Ovary (tissue), 3 donors: ENCODE data around the gene NRIP1.

ENCODE experiments used
- CTCF ChIP-seq, 3 donors: fragments of 450-650 bp in 2 of 3; fragments of 200-600 bp in 1 of 3; IDR thresholded peaks; one replicate each; pipeline versions ENCODE4 v1.5.1 to v1.8.0; 2016 to 2022; ENCODE audit warnings: antibody characterized with exemption in 3 of 3, mild to moderate bottlenecking in 1 of 3
- POLR2A ChIP-seq: fragments of 450-650 bp; IDR thresholded peaks from one replicate; pipeline ENCODE4 v1.6.1; 2017; ENCODE audit warnings: antibody characterized with exemption, mild to moderate bottlenecking, moderate library complexity
- donor health status: DM: no; HTN: no; CAD: no.

GRCh38 chr21:15020797-15021196 lies 44.0 kb downstream of the NRIP1 start:
- TF ChIP-seq POLR2A (no peak), CTCF (IDR thresholded peaks at IDR 0.05) (no peak)
